ENCODE measurements around the gene TBCB. TPM values are rescaled to one million over a fixed set of nuclear protein-coding genes. Genes with fewer than 3 reads are reported as not detected.

The TBCB gene
- polyA plus RNA-seq, 3 donors: 167 to 233 (median 178) TPM

- H3K4me1 Mint-ChIP-seq: no peaks in the 10 kb centered on the region
- no peak overlapping the region for H3K4me3 Mint-ChIP-seq
- intact Hi-C loops (cut with micrococcal nuclease): no loop called here
- 85% methylated on average over 2 of the region's 6 CpGs for WGBS (ENCODE audit: insufficient coverage)
- peaks cover 45 to 96% of the 10 kb centered on the region in 2 donors for H3K36me3 Mint-ChIP-seq
- peaks cover 0 to 2% (median 0%) of the 10 kb centered on the region in 3 donors for H3K27me3 Mint-ChIP-seq (ENCODE audit: low read depth in 3 of 3)
- Histone ChIP-seq H3K9ac (ENCODE audit: insufficient read depth, low read length, poor library complexity, severe bottlenecking) (no peak overlapping the region), H3K36me3 (replicated peaks in 1 of 2; ENCODE audit: control insufficient read depth in 1 of 2, insufficient read depth in 2 of 2, low read length in 2 of 2) (peaks cover 38 to 81% of the 10 kb centered on the region in 2 donors), H3K4me1 (ENCODE audit: control insufficient read depth in 1 of 2, insufficient read depth in 2 of 2, low read length in 2 of 2) (no peaks in the 10 kb centered on the region), H3K9me3 (replicated peaks in 1 of 2; ENCODE audit: control insufficient read depth in 1 of 2, insufficient read depth in 1 of 2, low read length in 2 of 2) (no peaks in the 10 kb centered on the region), H3K4me3 (replicated peaks in 1 of 3; ENCODE audit: low read depth in 2 of 3, low read length in 3 of 3) (no peak overlapping the region), H3K79me2 (ENCODE audit: insufficient read depth, low read length) (no peaks in the 10 kb centered on the region), H2AFZ (ENCODE audit: insufficient read depth, low read depth, low read length, poor library complexity, severe bottlenecking) (no peak overlapping the region), H3K27me3 (ENCODE audit: control insufficient read depth in 2 of 2, insufficient read depth in 2 of 2, low read length in 2 of 2) (no peaks in the 10 kb centered on the region), H4K20me1 (ENCODE audit: insufficient read depth, low read length) (no peaks in the 10 kb centered on the region), H3K4me2 (replicated peaks; ENCODE audit: extremely low read depth, low read length, poor library complexity, severe bottlenecking) (no peak overlapping the region), H3K27ac (ENCODE audit: low read depth in 1 of 2, low read length in 2 of 2) (no peak overlapping the region)
- H3K9me3 Mint-ChIP-seq: no peaks in the 10 kb centered on the region
- no peak for DNase-seq
- peak overlapping the region in 2 of 7 donors; percentile 11 to 26 for H3K27ac Mint-ChIP-seq
- TF ChIP-seq CTCF (IDR thresholded peaks at IDR 0.05): no peak
Measured at GRCh38 chr19:36093687-36094086, 21.6 kb upstream of the TBCB start.

- no peaks in the 10 kb centered on the region for H4K20me1 ChIP-seq (ENCODE audit: insufficient read depth, low read length)
- TF ChIP-seq CTCF (IDR thresholded peaks at IDR 0.05): no peak
- peaks cover 0 to 2% (median 0%) of the 10 kb centered on the region in 3 donors for H3K27me3 Mint-ChIP-seq (ENCODE audit: low read depth in 3 of 3)
- H3K4me1 Mint-ChIP-seq: no peaks in the 10 kb centered on the region
- DNase-seq: no peak
- H3K36me3 Mint-ChIP-seq: peaks cover 30 to 88% of the 10 kb centered on the region in 2 donors
- WGBS (ENCODE audit: insufficient coverage): 100% methylated on average over 3 of the region's 6 CpGs
- H3K4me3 Mint-ChIP-seq: no peak overlapping the region
- no peaks in the 10 kb centered on the region for H3K79me2 ChIP-seq (ENCODE audit: insufficient read depth, low read length)
- peaks cover 44 to 80% of the 10 kb centered on the region in 2 donors for H3K36me3 ChIP-seq (replicated peaks in 1 of 2; ENCODE audit: control insufficient read depth in 1 of 2, insufficient read depth in 2 of 2, low read length in 2 of 2)
- H2AFZ ChIP-seq (ENCODE audit: insufficient read depth, low read depth, low read length, poor library complexity, severe bottlenecking): no peak overlapping the region
- H3K4me2 ChIP-seq (replicated peaks; ENCODE audit: extremely low read depth, low read length, poor library complexity, severe bottlenecking): no peak overlapping the region
- no peaks in the 10 kb centered on the region for H3K4me1 ChIP-seq (ENCODE audit: control insufficient read depth in 1 of 2, insufficient read depth in 2 of 2, low read length in 2 of 2)
- H3K9ac ChIP-seq (ENCODE audit: insufficient read depth, low read length, poor library complexity, severe bottlenecking): no peak overlapping the region
- H3K9me3 ChIP-seq (replicated peaks in 1 of 2; ENCODE audit: control insufficient read depth in 1 of 2, insufficient read depth in 1 of 2, low read length in 2 of 2): no peaks in the 10 kb centered on the region
- no peak overlapping the region for H3K4me3 ChIP-seq (replicated peaks in 1 of 3; ENCODE audit: low read depth in 2 of 3, low read length in 3 of 3)
- H3K27me3 ChIP-seq (ENCODE audit: control insufficient read depth in 2 of 2, insufficient read depth in 2 of 2, low read length in 2 of 2): no peaks in the 10 kb centered on the region
- intact Hi-C loops (cut with micrococcal nuclease): no loop called here
- no peak overlapping the region for H3K27ac ChIP-seq (ENCODE audit: low read depth in 1 of 2, low read length in 2 of 2)
- H3K27ac Mint-ChIP-seq: peak overlapping the region in 3 of 7 donors; percentile 0 to 32 (median 20)
- H3K9me3 Mint-ChIP-seq: no peaks in the 10 kb centered on the region
Measured at GRCh38 chr19:36097036-36097435, 18.2 kb upstream of the TBCB start.

Measured in CD14-positive monocyte (primary cell).